Activated naive CD4-positive, alpha-beta T cell treated with anti-CD3 and anti-CD28 coated beads for 36 hours (primary cell): ENCODE results near the gene KDF1. TPM values are rescaled to one million over a fixed set of nuclear protein-coding genes. Genes with fewer than 3 reads are reported as not detected.
A peak's percentile ranks its signal among the peaks of the same experiment; 100 is the strongest.

Experiments
- CTCF ChIA-PET: fragments of 350-600 bp; sonication (Branson Sonifier 250); formaldehyde crosslinking; loops from one replicate; lab custom pipeline; 2021; ENCODE audit warnings: antibody characterized with exemption; lab: Charles Lee
- DNase-seq: peaks from one replicate; pipeline ENCODE4 v3.0.0-alpha.2; 2020
- H3K27ac Mint-ChIP-seq: one replicate; pipeline ENCODE4 v1.8.0; 2021; ENCODE audit warnings: mild to moderate bottlenecking, mixed read lengths
- H3K27me3 Mint-ChIP-seq: one replicate; pipeline ENCODE4 v1.8.0; 2021; ENCODE audit warnings: low read depth, mixed read lengths
- H3K36me3 Mint-ChIP-seq: one replicate; pipeline ENCODE4 v1.8.0; 2021; ENCODE audit warnings: low read depth, mixed read lengths
- H3K4me1 Mint-ChIP-seq: one replicate; pipeline ENCODE4 v1.8.0; 2021; ENCODE audit warnings: low read depth, mixed read lengths
- H3K4me3 Mint-ChIP-seq: one replicate; pipeline ENCODE4 v1.8.0; 2021; ENCODE audit warnings: mild to moderate bottlenecking, moderate library complexity, mixed read lengths
- H3K9me3 Mint-ChIP-seq: one replicate; pipeline ENCODE4 v1.8.0; 2021; ENCODE audit warnings: mixed read lengths
- intact Hi-C: fragments of 100-400 bp; cut with micrococcal nuclease; formaldehyde crosslinking; loops from one replicate; pipeline ENCODE4 v1.15.1; 2023
- total RNA-seq, 2 experiments: library from RNA; stranded (reverse); gene quantifications; one replicate each; pipeline ENCODE4 v1.2.3, GENCODE V29; 2021

Gene KDF1
- total RNA-seq, 2 experiments from 2014 or later, result 0.24 to 0.25 TPM

GRCh38 chr1:26970810-26971209 lies 10.5 kb upstream of the KDF1 start:
- no peak overlapping the region for H3K4me3 Mint-ChIP-seq
- CTCF ChIA-PET, result interaction anchor here (0.7 kb wide), 1 partner anchor 1049 kb away, joined by 3 read pairs; no protein-coding TSS in a partner anchor
- no peaks in the 10 kb centered on the region for H3K36me3 Mint-ChIP-seq
- peaks cover 6% of the 10 kb centered on the region for H3K27me3 Mint-ChIP-seq
- intact Hi-C loops, result no loop called here
- H3K4me1 Mint-ChIP-seq, result no peaks in the 10 kb centered on the region
- H3K27ac Mint-ChIP-seq, result no peak overlapping the region
- no peak for DNase-seq
- no peaks in the 10 kb centered on the region for H3K9me3 Mint-ChIP-seq

GRCh38 chr1:26965628-26966027 lies 5.4 kb upstream of the KDF1 start:
- Mint-ChIP-seq H3K4me1 (peaks cover 1% of the 10 kb centered on the region), H3K27ac (no peak overlapping the region), H3K36me3 (no peaks in the 10 kb centered on the region), H3K9me3 (no peaks in the 10 kb centered on the region), H3K27me3 (peaks cover 19% of the 10 kb centered on the region), H3K4me3 (no peak overlapping the region)
- DNase-seq, result no peak
- intact Hi-C loops, result no loop called here
- CTCF ChIA-PET, result interaction anchor here (2.3 kb wide), 1 partner anchor 28 kb away, joined by 6 read pairs; the partner anchor contains the start of gene TRNP1

- intact Hi-C loops, result no loop called here
These were observed 4.9 kb upstream of the KDF1 start for GRCh38 chr1:26965213-26965612.

GRCh38 chr1:26961826-26962225 lies 1.6 kb upstream of the KDF1 start:
- H3K36me3 Mint-ChIP-seq, result no peaks in the 10 kb centered on the region
- intact Hi-C loops, result no loop called here
- DNase-seq, result no peak
- no peak overlapping the region for H3K4me3 Mint-ChIP-seq
- no peak overlapping the region for H3K27ac Mint-ChIP-seq
- H3K27me3 Mint-ChIP-seq, result peaks cover 21% of the 10 kb centered on the region
- H3K4me1 Mint-ChIP-seq, result peaks cover 8% of the 10 kb centered on the region
- CTCF ChIA-PET, result interaction anchor here (0.5 kb wide), 1 partner anchor 20 kb away, joined by 3 read pairs; no protein-coding TSS in a partner anchor
- H3K9me3 Mint-ChIP-seq, result no peaks in the 10 kb centered on the region

More at GRCh38 chr1:26965213-26965612, 4.9 kb upstream of the KDF1 start:
- Mint-ChIP-seq H3K27ac (no peak overlapping the region), H3K36me3 (no peaks in the 10 kb centered on the region), H3K4me3 (no peak overlapping the region), H3K27me3 (peaks cover 23% of the 10 kb centered on the region), H3K4me1 (peaks cover 4% of the 10 kb centered on the region), H3K9me3 (no peaks in the 10 kb centered on the region)
- DNase-seq, result no peak
- CTCF ChIA-PET, result no interaction called here

GRCh38 chr1:26960625-26960966 lies 328 bp upstream of the KDF1 start:
- intact Hi-C loops, result no loop called here
- CTCF ChIA-PET, result interaction anchor here (1.0 to 1.8 kb wide), 2 partner anchors 37 to 150 kb away, joined by 3 to 4 read pairs; no protein-coding TSS in a partner anchor
- Mint-ChIP-seq H3K4me1 (peaks cover 8% of the 10 kb centered on the region), H3K27ac (no peak overlapping the region), H3K9me3 (peaks cover 3% of the 10 kb centered on the region), H3K36me3 (peaks cover 3% of the 10 kb centered on the region), H3K27me3 (peaks cover 17% of the 10 kb centered on the region), H3K4me3 (peak overlapping the region; percentile 64)
- DNase-seq, result no peak

GRCh38 chr1:26959270-26959669 lies 998 bp downstream of the KDF1 start:
- DNase-seq, result no peak
- Mint-ChIP-seq H3K4me3 (peak overlapping the region; percentile 60), H3K4me1 (peaks cover 8% of the 10 kb centered on the region), H3K9me3 (peaks cover 3% of the 10 kb centered on the region), H3K27ac (no peak overlapping the region), H3K27me3 (peaks cover 17% of the 10 kb centered on the region), H3K36me3 (peaks cover 3% of the 10 kb centered on the region)
- CTCF ChIA-PET, result no interaction called here
- intact Hi-C loops, result no loop called here

GRCh38 chr1:26957306-26957705 lies 3.0 kb downstream of the KDF1 start:
- intact Hi-C loops, result no loop called here
- Mint-ChIP-seq H3K4me3 (no peak overlapping the region), H3K9me3 (peaks cover 3% of the 10 kb centered on the region), H3K36me3 (peaks cover 5% of the 10 kb centered on the region), H3K27me3 (peaks cover 15% of the 10 kb centered on the region), H3K4me1 (peaks cover 8% of the 10 kb centered on the region), H3K27ac (no peak overlapping the region)
- CTCF ChIA-PET, result interaction anchor here (0.7 to 1.4 kb wide), 3 partner anchors 41 to 373 kb away, joined by 3 to 4 read pairs (median 3); no protein-coding TSS in a partner anchor
- no peak for DNase-seq

- CTCF ChIA-PET, result no interaction called here
- Mint-ChIP-seq H3K36me3 (peaks cover 5% of the 10 kb centered on the region), H3K27me3 (peaks cover 11% of the 10 kb centered on the region), H3K27ac (no peak overlapping the region), H3K4me3 (no peak overlapping the region), H3K9me3 (peaks cover 3% of the 10 kb centered on the region), H3K4me1 (peaks cover 8% of the 10 kb centered on the region)
- DNase-seq, result no peak
- intact Hi-C loops, result no loop called here
These were observed 3.9 kb downstream of the KDF1 start for GRCh38 chr1:26956321-26956720.

- Mint-ChIP-seq H3K9me3 (peaks cover 3% of the 10 kb centered on the region), H3K4me3 (no peak overlapping the region), H3K27me3 (no peaks in the 10 kb centered on the region), H3K27ac (no peak overlapping the region), H3K4me1 (no peaks in the 10 kb centered on the region), H3K36me3 (peaks cover 5% of the 10 kb centered on the region)
- no peak for DNase-seq
- intact Hi-C loops, result no loop called here
- CTCF ChIA-PET, result interaction anchor here (1.1 kb wide), 1 partner anchor 9 kb away, joined by 3 read pairs; no protein-coding TSS in a partner anchor
These were observed 6.9 kb downstream of the KDF1 start for GRCh38 chr1:26953374-26953773.

- Mint-ChIP-seq H3K4me1 (no peaks in the 10 kb centered on the region), H3K4me3 (no peak overlapping the region), H3K36me3 (peaks cover 8% of the 10 kb centered on the region), H3K27me3 (no peaks in the 10 kb centered on the region), H3K9me3 (peaks cover 3% of the 10 kb centered on the region), H3K27ac (no peak overlapping the region)
- CTCF ChIA-PET, result no interaction called here
- intact Hi-C loops, result no loop called here
- DNase-seq, result no peak
These were observed 8.3 kb downstream of the KDF1 start for GRCh38 chr1:26951821-26952497.

GRCh38 chr1:26951216-26951615 lies 9.1 kb downstream of the KDF1 start:
- H3K9me3 Mint-ChIP-seq, result peaks cover 1% of the 10 kb centered on the region
- no peaks in the 10 kb centered on the region for H3K4me1 Mint-ChIP-seq
- H3K27me3 Mint-ChIP-seq, result no peaks in the 10 kb centered on the region
- DNase-seq, result no peak
- H3K4me3 Mint-ChIP-seq, result no peak overlapping the region
- H3K27ac Mint-ChIP-seq, result no peak overlapping the region
- CTCF ChIA-PET, result no interaction called here
- peaks cover 11% of the 10 kb centered on the region for H3K36me3 Mint-ChIP-seq
- intact Hi-C loops, result no loop called here

- DNase-seq, result no peak
- no peak overlapping the region for H3K27ac Mint-ChIP-seq
- CTCF ChIA-PET, result interaction anchor here (0.7 kb wide), 1 partner anchor 13 kb away, joined by 3 read pairs; no protein-coding TSS in a partner anchor
- no peaks in the 10 kb centered on the region for H3K9me3 Mint-ChIP-seq
- no peaks in the 10 kb centered on the region for H3K27me3 Mint-ChIP-seq
- H3K4me1 Mint-ChIP-seq, result no peaks in the 10 kb centered on the region
- H3K36me3 Mint-ChIP-seq, result peaks cover 16% of the 10 kb centered on the region
- no peak overlapping the region for H3K4me3 Mint-ChIP-seq
- intact Hi-C loops, result no loop called here
These were observed 9.7 kb downstream of the KDF1 start for GRCh38 chr1:26950602-26951001.

- DNase-seq, result no peak
- H3K36me3 Mint-ChIP-seq, result peaks cover 23% of the 10 kb centered on the region
- no peaks in the 10 kb centered on the region for H3K4me1 Mint-ChIP-seq
- intact Hi-C loops, result no loop called here
- no peak overlapping the region for H3K27ac Mint-ChIP-seq
- no peaks in the 10 kb centered on the region for H3K9me3 Mint-ChIP-seq
- H3K27me3 Mint-ChIP-seq, result no peaks in the 10 kb centered on the region
- no peak overlapping the region for H3K4me3 Mint-ChIP-seq
- CTCF ChIA-PET, result no interaction called here
These were observed 10.3 kb downstream of the KDF1 start for GRCh38 chr1:26949926-26950319.
